A549 treated with Mapracorat at 1 μM for 4 hours (cell line): ENCODE measurements around the gene KBTBD12. TPM values are rescaled to one million over a fixed set of nuclear protein-coding genes. Genes with fewer than 3 reads are reported as not detected.

ENCODE experiments used
- total RNA-seq: library from RNA; stranded (reverse); fragments of 200-300 nt; extraction: Qiagen RNA extraction; gene quantifications from 5 replicates; pipeline ENCODE4 v1.2.3, GENCODE V29; 2022

Gene KBTBD12
- not detected in 5 replicates for total RNA-seq

GRCh38 chr3:127915115-127915936 lies at the start of gene KBTBD12:
Gene KBTBD12 (plus strand): TSS chr3:127915232. CDS start chr3:127923062, 7,830 bp downstream.

Other genes starting within 250 kb of the KBTBD12 start
- gene ABTB1, start 242.3 kb upstream of the KBTBD12 start, total RNA-seq: 10.9 to 18.5 TPM (median 16.5 TPM) in 5 replicates
- gene MGLL, start 92.7 kb upstream of the KBTBD12 start, total RNA-seq: 63.9 to 79.7 TPM (median 69.3 TPM) in 5 replicates
- gene SEC61A1, start 137.2 kb downstream of the KBTBD12 start, total RNA-seq: 109 to 126 TPM (median 121 TPM) in 5 replicates
- gene RUVBL1, start 208.6 kb downstream of the KBTBD12 start, total RNA-seq: 94.4 to 101 TPM (median 96.7 TPM) in 5 replicates
- gene EEFSEC, start 238.2 kb downstream of the KBTBD12 start, total RNA-seq: 7.6 to 10.3 TPM (median 10.1 TPM) in 5 replicates